Sigmoid colon (tissue), 4 donors: ENCODE results near the gene TSPEAR.

Source experiments
- POLR2A ChIP-seq, 2 donors: fragments of 450-650 bp; IDR thresholded peaks; one replicate each; pipeline ENCODE4 v1.6.1; 2016; ENCODE audit warnings: antibody characterized with exemption in 2 of 2, mild to moderate bottlenecking in 2 of 2, moderate library complexity in 2 of 2
- POLR2AphosphoS5 ChIP-seq, 4 donors: sonication (generic); formaldehyde crosslinking; IDR thresholded peaks; one replicate each; pipeline ENCODE4 v1.6.1; 2017; ENCODE audit warnings: antibody characterized with exemption in 4 of 4
- TF ChIP-seq, protein P1 (sequence below), 4 experiments: fragments of 450-650 bp in 3 of 4; fragments of 200-600 bp in 1 of 4; IDR thresholded peaks; one replicate each; pipeline ENCODE4 v1.5.1; 2016 to 2019; ENCODE audit warnings: antibody characterized with exemption in 4 of 4, mild to moderate bottlenecking in 3 of 4, moderate library complexity in 2 of 4

- TF ChIP-seq, protein P1, sequence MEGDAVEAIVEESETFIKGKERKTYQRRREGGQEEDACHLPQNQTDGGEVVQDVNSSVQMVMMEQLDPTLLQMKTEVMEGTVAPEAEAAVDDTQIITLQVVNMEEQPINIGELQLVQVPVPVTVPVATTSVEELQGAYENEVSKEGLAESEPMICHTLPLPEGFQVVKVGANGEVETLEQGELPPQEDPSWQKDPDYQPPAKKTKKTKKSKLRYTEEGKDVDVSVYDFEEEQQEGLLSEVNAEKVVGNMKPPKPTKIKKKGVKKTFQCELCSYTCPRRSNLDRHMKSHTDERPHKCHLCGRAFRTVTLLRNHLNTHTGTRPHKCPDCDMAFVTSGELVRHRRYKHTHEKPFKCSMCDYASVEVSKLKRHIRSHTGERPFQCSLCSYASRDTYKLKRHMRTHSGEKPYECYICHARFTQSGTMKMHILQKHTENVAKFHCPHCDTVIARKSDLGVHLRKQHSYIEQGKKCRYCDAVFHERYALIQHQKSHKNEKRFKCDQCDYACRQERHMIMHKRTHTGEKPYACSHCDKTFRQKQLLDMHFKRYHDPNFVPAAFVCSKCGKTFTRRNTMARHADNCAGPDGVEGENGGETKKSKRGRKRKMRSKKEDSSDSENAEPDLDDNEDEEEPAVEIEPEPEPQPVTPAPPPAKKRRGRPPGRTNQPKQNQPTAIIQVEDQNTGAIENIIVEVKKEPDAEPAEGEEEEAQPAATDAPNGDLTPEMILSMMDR (IDR thresholded peaks at IDR 0.05), result no peak
- TF ChIP-seq POLR2AphosphoS5 (IDR thresholded peaks at IDR 0.05) (no peak), POLR2A (IDR thresholded peaks at IDR 0.05) (no peak)
Observed at GRCh38 chr21:44477131-44477530, 234.2 kb downstream of the TSPEAR start.
